IMR-90 (cell line): ENCODE results near the gene DSCAM. TPM values are rescaled to one million over a fixed set of nuclear protein-coding genes. Genes with fewer than 3 reads are reported as not detected.

Source experiments
- ATAC-seq: fragments of 200-7000 bp; cut with Tn5 transposase; 2 replicates; pipeline ENCODE4 v1.9.1; 2020; ENCODE audit warnings: low read depth, mild to moderate bottlenecking, moderate library complexity
- BruUV-seq: library from RNA; stranded (reverse); fragments of 400-500 nt; replicated peaks from 2 replicates; lab custom pipeline; 2021; lab: Mats Ljungman, UMichigan
- CTCF ChIA-PET: fragments of 300-600 bp; formaldehyde crosslinking; extraction: SDS; loops from one replicate; lab custom pipeline; 2021; ENCODE audit warnings: antibody characterized with exemption; lab: Yijun Ruan, JAX
- POLR2A ChIA-PET: fragments of 300-600 bp; sonication (Branson Sonifier 250); formaldehyde crosslinking; loops from one replicate; lab custom pipeline; 2022; ENCODE audit warnings: antibody characterized with exemption; ENCODE audit not compliant: unreplicated experiment; lab: Charles Lee
- DNase-seq: peaks from one replicate; pipeline ENCODE4 v3.0.0; 2013
- H2AFZ ChIP-seq: replicated peaks from 2 replicates; pipeline ENCODE3; 2013; ENCODE audit warnings: low read length, mild to moderate bottlenecking; ENCODE audit not compliant: poor library complexity
- H2AK5ac ChIP-seq: 2 replicates; pipeline ENCODE4 v1.6.1; 2013; ENCODE audit warnings: low read depth, low read length, inconsistent platforms
- H2AK9ac ChIP-seq: replicated peaks from 2 replicates; pipeline ENCODE3; 2013; ENCODE audit warnings: mild to moderate bottlenecking, low read depth, low read length, moderate library complexity; ENCODE audit not compliant: poor library complexity
- H2BK120ac ChIP-seq: 2 replicates; pipeline ENCODE4 v1.6.1; 2013; ENCODE audit warnings: low read depth, low read length, inconsistent platforms
- H2BK15ac ChIP-seq: 3 replicates; pipeline ENCODE4 v1.6.1; 2013; ENCODE audit warnings: low read depth, low read length, inconsistent platforms
- H2BK20ac ChIP-seq: 2 replicates; pipeline ENCODE4 v1.6.1; 2013; ENCODE audit warnings: low read depth, mild to moderate bottlenecking, inconsistent platforms, low read length, moderate library complexity
- H2BK5ac ChIP-seq: 2 replicates; pipeline ENCODE4 v1.6.1; 2013; ENCODE audit warnings: mild to moderate bottlenecking, low read depth, low read length, inconsistent platforms; ENCODE audit not compliant: poor library complexity, severe bottlenecking
- H3K14ac ChIP-seq: replicated peaks from 2 replicates; pipeline ENCODE4 v1.6.1; 2013; ENCODE audit warnings: low read depth, low read length, inconsistent platforms
- H3K18ac ChIP-seq: 2 replicates; pipeline ENCODE4 v1.6.1; 2013; ENCODE audit warnings: low read depth, low read length, control low read depth
- H3K23ac ChIP-seq: 2 replicates; pipeline ENCODE4 v1.6.1; 2013; ENCODE audit warnings: low read depth, low read length, inconsistent platforms
- H3K27ac ChIP-seq: 2 replicates; pipeline ENCODE4 v1.5.1; 2013; ENCODE audit warnings: mild to moderate bottlenecking, control low read depth, low read length; ENCODE audit not compliant: insufficient read depth
- H3K27me3 ChIP-seq: 2 replicates; pipeline ENCODE4 v1.6.1; 2013; ENCODE audit warnings: low read length; ENCODE audit not compliant: control insufficient read depth, insufficient read depth
- H3K36me3 ChIP-seq: 2 replicates; pipeline ENCODE4 v1.6.1; 2013; ENCODE audit warnings: low read length, mixed read lengths; ENCODE audit not compliant: control insufficient read depth, insufficient read depth
- H3K4ac ChIP-seq: 2 replicates; pipeline ENCODE4 v1.6.1; 2013; ENCODE audit warnings: low read depth, low read length, inconsistent platforms
- H3K4me1 ChIP-seq: 2 replicates; pipeline ENCODE4 v1.6.1; 2013; ENCODE audit warnings: low read length, mixed read lengths; ENCODE audit not compliant: control insufficient read depth, insufficient read depth
- H3K4me2 ChIP-seq: 2 replicates; pipeline ENCODE4 v1.6.1; 2013; ENCODE audit warnings: low read depth, mild to moderate bottlenecking, control low read depth, low read length, moderate library complexity
- H3K4me3 ChIP-seq: 2 replicates; pipeline ENCODE4 v1.5.1; 2013; ENCODE audit warnings: low read depth, mild to moderate bottlenecking, control low read depth, low read length, moderate library complexity; ENCODE audit not compliant: insufficient read depth
- H3K56ac ChIP-seq: 2 replicates; pipeline ENCODE4 v1.6.1; 2013; ENCODE audit warnings: low read length, inconsistent platforms; ENCODE audit not compliant: insufficient read depth; ENCODE audit errors: extremely low read depth
- H3K79me1 ChIP-seq, 2 experiments: 2 replicates each; pipeline ENCODE4 v1.6.1; 2013; ENCODE audit warnings: low read length in 2 of 2, inconsistent platforms in 1 of 2, low read depth in 1 of 2
- H3K9ac ChIP-seq: 2 replicates; pipeline ENCODE4 v1.6.1; 2013; ENCODE audit warnings: low read depth, low read length, control low read depth
- H3K9me1 ChIP-seq: 2 replicates; pipeline ENCODE4 v1.6.1; 2013; ENCODE audit warnings: low read length, inconsistent platforms; ENCODE audit not compliant: insufficient read depth
- H3K9me3 ChIP-seq: 2 replicates; pipeline ENCODE4 v1.6.1; 2013; ENCODE audit warnings: low read length; ENCODE audit not compliant: control insufficient read depth, insufficient read depth
- H4K20me1 ChIP-seq: 2 replicates; pipeline ENCODE4 v1.6.1; 2013; ENCODE audit warnings: low read length, inconsistent platforms; ENCODE audit not compliant: insufficient read depth
- H4K5ac ChIP-seq: 2 replicates; pipeline ENCODE4 v1.6.1; 2013; ENCODE audit warnings: mild to moderate bottlenecking, low read depth, low read length, control low read depth
- H4K8ac ChIP-seq, 2 experiments: 2 replicates each; pipeline ENCODE4 v1.6.1; 2013; ENCODE audit warnings: low read depth in 2 of 2, low read length in 2 of 2, control low read depth in 1 of 2, inconsistent platforms in 1 of 2
- H4K91ac ChIP-seq: 2 replicates; pipeline ENCODE4 v1.6.1; 2013; ENCODE audit warnings: low read depth, low read length, inconsistent platforms; ENCODE audit not compliant: insufficient read depth
- CHD1 ChIP-seq: IDR thresholded peaks from 2 replicates; pipeline ENCODE4 v1.6.1; 2012; ENCODE audit warnings: low read depth, low read length, improper control_type of control experiment
- FOS ChIP-seq: fragments of 150-350 bp; IDR thresholded peaks from 2 replicates; pipeline ENCODE4 v1.6.1; 2016; ENCODE audit warnings: low read depth, low read length
- MAZ ChIP-seq: IDR thresholded peaks from 2 replicates; pipeline ENCODE4 v1.6.1; 2012; ENCODE audit warnings: low read depth, mild to moderate bottlenecking, low read length, improper control_type of control experiment, moderate library complexity, borderline replicate concordance
- USF2 ChIP-seq: fragments of 150-350 bp; IDR thresholded peaks from 2 replicates; pipeline ENCODE4 v1.6.1; 2017; ENCODE audit warnings: mild to moderate bottlenecking, antibody characterized with exemption, low read length, low read depth
- WGBS, 2 experiments: methylation state at CpG; one replicate each; pipeline versions ENCODE4 v1.1.5 to v1.1.7; 2013; ENCODE audit warnings: missing lambda C conversion rate in 2 of 2; ENCODE audit not compliant: insufficient read length in 1 of 2; ENCODE audit errors: extremely low coverage in 2 of 2; 5-methylcytosine and 5-hydroxymethylcytosine counted together
- dilution Hi-C: fragments of 300-500 bp; cut with HindIII; formaldehyde crosslinking; loops from one replicate; pipeline ENCODE4 v1.14.3; 2018; ENCODE audit warnings: low sequenced_read_pairs; ENCODE audit not compliant: unreplicated experiment
- in situ Hi-C: fragments of 300-500 bp; cut with MboI; formaldehyde crosslinking; loops from 3 replicates; pipeline ENCODE4 v1.14.3; 2019; ENCODE audit warnings: low sequenced_read_pairs, inconsistent platforms, mixed read lengths
- intact Hi-C: fragments of 100-400 bp; cut with micrococcal nuclease; formaldehyde crosslinking; loops from 2 replicates; pipeline ENCODE4 v1.10.0; 2022
- polyA plus RNA-seq, 3 experiments: library from polyadenylated mRNA; depleted of rRNA; stranded (reverse); fragments of >200 nt; gene quantifications; 2 replicates each; pipeline ENCODE4 v1.2.3, GENCODE V29; 2012; ENCODE audit warnings: low replicate concordance in 1 of 3
- total RNA-seq: library from RNA; depleted of rRNA; stranded (reverse); fragments of >200 nt; gene quantifications from 2 replicates; pipeline ENCODE4 v1.2.3, GENCODE V29; 2012

The DSCAM gene
- total and polyA plus RNA-seq, 2 of the 4 experiments (the other 2 are of a cell fraction) = under 0.01 to 0.02 TPM

GRCh38 chr21:40379881-40380810 is 466.8 kb downstream of the DSCAM start (continued):
- no peak for TF ChIP-seq CHD1
- TF ChIP-seq FOS = no peak

- intact Hi-C loops = no loop called here
- ATAC-seq (no peak), DNase-seq (no peak)
- H2BK15ac ChIP-seq = no peak overlapping the region
- H2AFZ ChIP-seq = no peak overlapping the region
- TF ChIP-seq CHD1 (no peak), FOS (no peak), MAZ (no peak), USF2 (no peak)
- H3K9ac ChIP-seq = no peak overlapping the region
- no peak overlapping the region for H3K23ac ChIP-seq
- no peak overlapping the region for H2BK5ac ChIP-seq
- no peak overlapping the region for H4K91ac ChIP-seq
- H2AK9ac ChIP-seq = no peak overlapping the region
- dilution Hi-C loops = no loop called here
- H3K18ac ChIP-seq = no peak overlapping the region
- in situ Hi-C loops = no loop called here
- no peaks in the 10 kb centered on the region for H3K9me1 ChIP-seq
- POLR2A ChIA-PET = no interaction called here
- 67% methylated on average over 3 of the region's 5 CpGs; no CpG with 5 or more reads in 1 of the 2 experiments for WGBS, 2 experiments
- H3K27ac ChIP-seq = no peak overlapping the region
- H4K8ac ChIP-seq = no peak overlapping the region
- no peak overlapping the region for H4K5ac ChIP-seq
- H3K4me3 ChIP-seq = no peak overlapping the region
- no peak overlapping the region for H2AK5ac ChIP-seq
- no peaks in the 10 kb centered on the region for H3K79me1 ChIP-seq
- no TSS peak for BruUV-seq
- no peaks in the 10 kb centered on the region for H3K36me3 ChIP-seq
- H3K56ac ChIP-seq = no peak overlapping the region
- no peaks in the 10 kb centered on the region for H4K20me1 ChIP-seq
- H3K14ac ChIP-seq = no peak overlapping the region
- H3K27me3 ChIP-seq = no peaks in the 10 kb centered on the region
- H2BK120ac ChIP-seq = no peak overlapping the region
- no peak overlapping the region for H2BK20ac ChIP-seq
- H3K4me2 ChIP-seq = no peak overlapping the region
- CTCF ChIA-PET = no interaction called here
- no peak overlapping the region for H3K4ac ChIP-seq
- H3K9me3 ChIP-seq = peaks cover 6% of the 10 kb centered on the region
- no peaks in the 10 kb centered on the region for H3K4me1 ChIP-seq
Observed at GRCh38 chr21:40377135-40377534, 469.8 kb downstream of the DSCAM start.
